Inflammatory macrophage (primary cell): ENCODE data around the gene CNTNAP5.

Experiments
- DNase-seq, 2 donors: peaks; one replicate each; pipeline ENCODE4 v3.0.0-alpha.2; 2020 to 2022

Gene CNTNAP5

DNA sequence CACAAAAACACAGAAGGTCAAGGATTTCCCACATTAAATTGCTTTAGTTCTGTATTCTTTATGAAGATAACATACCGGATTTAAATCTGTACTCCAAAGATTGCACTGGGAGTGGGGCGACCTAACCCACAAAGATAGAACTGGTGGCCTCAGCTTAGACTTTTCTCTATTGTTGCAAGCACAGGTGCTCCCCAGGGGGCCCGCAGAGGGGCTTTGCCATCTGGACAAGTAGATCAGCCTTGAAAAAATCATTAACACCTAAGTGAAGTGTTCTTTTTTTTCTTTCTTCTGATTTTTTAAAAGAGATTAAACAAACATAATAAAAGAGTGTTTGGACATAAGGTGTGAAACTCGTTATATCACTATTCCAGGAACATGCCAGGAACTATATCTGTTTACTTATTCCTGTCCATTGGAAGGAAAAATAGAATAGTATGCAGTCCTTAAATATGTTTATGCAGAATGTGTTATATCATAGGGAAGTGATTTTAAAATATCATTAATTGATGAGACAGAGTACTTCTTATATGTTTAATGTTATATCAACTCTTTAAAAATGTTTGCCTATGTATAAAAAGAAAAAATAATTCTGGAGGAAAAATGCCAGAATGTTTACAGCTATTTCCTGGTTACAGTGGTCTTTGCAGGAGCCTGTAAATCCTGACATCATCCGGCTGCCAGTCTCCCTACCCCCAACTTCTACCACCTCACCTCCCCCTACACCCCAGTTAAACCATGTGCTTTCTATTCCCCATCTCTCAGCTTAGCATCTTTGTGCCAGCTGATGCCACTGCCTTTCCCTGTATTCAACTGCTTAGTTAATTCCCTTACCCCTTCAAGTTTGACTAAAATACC is 679.2 kb downstream of the CNTNAP5 start:
- no peak for DNase-seq

DNA sequence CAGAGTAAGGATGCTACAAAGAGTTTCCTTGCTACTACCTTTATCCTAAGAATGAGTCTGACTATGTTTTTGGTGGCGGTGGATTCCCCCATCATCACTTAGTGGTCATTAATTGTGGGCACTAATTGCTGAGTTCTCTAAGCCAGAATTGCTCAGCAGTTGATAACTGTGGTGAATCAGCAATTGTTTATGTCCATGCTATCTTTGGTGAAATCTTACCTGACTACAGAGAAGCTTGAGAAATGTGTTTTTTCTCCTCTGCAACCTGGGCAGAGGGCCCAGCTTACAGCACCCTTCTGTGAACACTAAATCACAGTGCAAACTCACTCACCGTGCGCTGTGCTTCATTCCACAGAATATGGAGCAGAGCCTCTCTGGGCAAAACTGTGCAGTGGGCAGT is 683.6 kb downstream of the CNTNAP5 start:
- DNase-seq: no peak

DNA sequence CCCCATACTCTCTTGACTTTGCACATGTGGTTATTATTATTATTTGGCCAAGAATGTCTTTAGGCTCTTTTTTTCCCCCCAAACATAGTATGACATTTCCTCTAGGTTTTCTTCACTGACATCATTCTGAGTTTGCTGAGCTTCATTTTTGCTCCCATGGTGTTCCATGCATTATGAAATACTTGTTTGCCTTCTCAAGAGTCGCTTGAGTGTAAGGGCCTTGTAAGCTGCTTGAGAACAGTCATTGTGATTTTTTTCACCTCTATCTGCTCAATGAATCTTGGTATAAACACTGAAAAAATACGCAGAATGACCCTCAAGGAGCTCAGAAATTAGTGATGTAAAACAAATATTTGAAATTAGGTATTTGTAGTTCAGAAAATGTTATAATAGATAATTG is 688.9 kb downstream of the CNTNAP5 start:
- no peak for DNase-seq

DNA sequence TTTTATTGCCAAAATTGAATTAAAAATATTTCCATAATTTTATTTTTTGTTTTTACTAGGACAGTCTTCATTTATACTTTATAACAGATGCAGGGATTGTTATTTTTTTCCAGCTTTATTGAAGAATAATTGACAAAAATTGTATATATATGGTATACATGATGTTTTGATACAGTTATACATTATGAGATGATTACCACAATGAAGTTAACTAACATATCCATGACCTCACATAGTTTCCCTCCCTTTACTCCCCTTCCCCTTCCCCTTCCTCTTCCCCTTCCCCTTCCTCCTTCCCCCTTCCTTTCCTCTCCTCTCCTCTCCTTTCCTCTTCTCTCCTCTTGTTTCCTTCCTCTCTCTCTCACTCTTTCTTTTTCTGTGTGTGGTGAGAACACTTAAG is 700.1 kb downstream of the CNTNAP5 start:
- DNase-seq: no peak

DNA sequence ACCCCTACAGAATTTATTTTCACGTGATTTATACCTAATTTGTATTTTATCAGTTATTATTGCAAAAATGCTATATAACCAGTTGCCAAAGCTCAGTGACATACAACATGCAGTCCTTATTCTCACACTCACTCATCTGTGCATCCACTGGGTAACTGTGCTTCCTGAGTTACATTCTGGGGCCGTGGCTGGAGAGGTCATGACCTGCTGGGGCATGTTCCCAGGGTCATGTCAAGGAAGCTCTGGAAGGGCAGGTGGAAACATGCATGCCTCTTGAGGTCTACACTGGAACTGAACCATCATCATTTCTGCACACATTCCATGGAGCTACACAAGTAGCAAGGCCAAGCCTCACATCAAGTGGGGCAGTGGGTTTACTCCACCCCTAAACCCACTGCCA is 715.5 kb downstream of the CNTNAP5 start:
- DNase-seq: no peak

DNA sequence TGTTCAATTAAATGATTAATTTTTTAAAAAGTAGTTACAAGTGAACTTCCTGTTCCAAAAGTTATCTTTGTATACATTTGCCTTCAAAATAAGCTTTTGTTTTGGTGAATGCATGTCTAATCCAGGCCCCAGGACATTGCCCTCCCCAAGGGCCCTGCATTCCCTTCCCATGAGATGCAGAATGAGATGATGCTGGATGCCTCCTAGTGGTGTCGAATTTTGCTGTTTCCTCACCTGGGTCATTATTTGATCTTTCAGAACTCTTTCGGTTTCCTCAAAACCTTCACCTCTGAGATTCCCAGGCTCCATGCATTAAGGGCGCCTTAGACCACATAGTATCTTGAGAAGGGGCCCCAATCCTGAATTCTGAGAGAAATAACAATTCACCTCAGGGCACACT is 728.8 kb downstream of the CNTNAP5 start:
- DNase-seq: no peak

DNA sequence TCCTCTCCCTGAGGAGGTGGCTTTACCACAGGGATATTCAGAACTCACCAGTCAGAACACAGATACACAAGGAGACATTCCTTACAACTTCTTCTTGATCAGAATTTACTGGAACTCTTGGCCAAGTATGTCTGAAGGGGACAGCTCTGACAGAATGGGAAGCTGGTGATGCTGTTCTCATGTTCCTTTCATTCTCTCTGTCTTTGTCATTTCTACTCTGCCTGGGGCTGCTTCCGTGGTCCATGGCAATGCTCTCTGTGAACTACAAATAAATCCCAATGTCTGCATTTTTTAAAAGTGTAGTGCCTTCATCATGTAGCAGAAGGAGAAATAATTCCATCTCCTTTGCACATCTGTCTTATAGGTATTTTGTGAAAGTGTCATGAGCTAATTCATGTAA is 730.3 kb downstream of the CNTNAP5 start:
- no peak for DNase-seq

DNA sequence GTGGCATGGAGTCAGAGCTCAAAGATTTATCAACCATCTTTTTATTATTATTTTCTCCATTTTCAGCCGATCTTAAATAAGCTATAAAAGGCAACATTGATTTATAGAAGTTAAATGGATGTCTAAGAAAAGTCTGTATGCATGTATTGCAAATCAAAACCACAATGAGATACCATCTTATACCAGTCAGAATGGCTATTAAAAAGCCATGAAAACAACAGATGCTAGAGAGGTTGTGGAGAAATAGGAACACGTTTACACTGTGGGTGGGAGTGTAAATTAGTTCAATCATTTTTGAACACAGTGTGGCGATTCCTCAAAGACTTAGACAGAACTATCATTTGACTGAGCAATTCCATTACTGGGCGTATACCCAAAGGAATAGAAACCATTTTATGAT is 731.0 kb downstream of the CNTNAP5 start:
- no peak for DNase-seq

DNA sequence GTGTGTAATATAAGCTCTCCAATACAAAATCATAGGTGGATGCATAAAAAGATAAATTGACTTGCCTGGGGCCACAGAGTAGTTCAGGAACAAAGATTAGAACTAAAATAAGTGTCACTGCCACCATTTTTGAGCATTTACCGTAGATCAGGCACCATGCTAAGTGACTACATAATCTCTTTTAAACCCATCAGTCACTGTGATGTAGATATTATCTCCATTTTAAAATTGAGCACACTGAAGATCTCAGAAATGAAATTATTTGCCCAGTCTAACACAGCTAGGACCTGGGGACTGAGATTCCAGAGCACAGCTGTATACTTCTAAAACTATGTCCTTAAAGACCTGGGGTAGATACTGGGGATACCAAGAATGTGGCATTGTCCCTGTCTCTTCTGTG is 737.3 kb downstream of the CNTNAP5 start:
- no peak for DNase-seq

DNA sequence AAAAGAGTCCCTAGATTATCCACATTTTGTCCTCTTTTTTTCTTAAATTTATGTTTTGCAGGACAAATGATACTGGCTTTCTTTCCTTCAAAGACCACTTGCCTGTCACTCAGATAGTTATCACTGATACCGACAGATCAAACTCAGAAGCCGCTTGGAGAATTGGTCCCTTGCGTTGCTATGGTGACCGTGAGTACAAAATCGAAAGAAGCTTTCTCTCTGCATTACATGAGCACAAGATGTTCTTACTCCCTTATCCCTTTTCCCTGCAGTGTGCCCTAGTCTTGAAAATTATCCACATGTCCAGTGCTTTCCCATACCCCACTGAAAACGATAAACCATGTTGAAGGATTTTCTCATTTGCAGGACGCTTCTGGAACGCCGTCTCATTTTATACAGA is 738.5 kb downstream of the CNTNAP5 start:
- DNase-seq: no peak

DNA sequence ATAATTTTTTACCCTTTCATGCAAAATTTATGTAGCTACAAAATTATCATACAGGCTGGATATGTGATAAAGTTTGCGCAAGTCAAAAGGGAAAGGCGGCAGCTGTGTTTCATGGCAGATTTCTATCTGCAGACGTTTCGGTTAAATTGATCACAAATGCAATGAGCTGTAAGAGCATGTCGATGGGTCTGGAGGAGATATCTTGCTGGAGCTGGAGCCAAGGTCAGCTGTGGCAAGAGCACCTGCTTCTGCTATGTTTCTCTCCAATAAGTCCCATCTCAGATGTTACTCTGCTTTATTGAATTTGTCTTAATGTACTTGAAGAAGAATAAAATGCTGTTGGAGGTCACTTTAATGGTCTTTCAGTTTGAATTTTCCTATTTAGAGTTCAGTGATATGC is 749.7 kb downstream of the CNTNAP5 start:
- no peak for DNase-seq

DNA sequence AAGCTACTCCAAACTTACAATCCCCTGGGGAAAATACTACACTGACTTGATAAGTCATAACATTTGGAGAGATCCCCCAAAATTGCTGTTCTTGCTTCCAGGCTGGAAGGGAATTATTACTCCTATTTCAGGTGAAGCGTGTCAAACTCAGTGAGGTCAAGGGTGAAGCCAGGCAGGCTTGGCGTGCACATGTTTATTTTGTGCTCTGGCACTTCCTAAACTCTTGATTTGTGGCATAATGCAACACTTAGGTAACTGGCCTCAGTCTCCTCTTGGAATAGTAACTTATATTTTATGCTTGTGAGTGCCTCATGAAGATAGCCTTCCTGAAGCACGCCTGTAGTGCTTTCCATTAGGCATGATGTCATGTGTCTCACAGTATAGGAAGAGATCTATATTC is 751.2 kb downstream of the CNTNAP5 start:
- no peak for DNase-seq

DNA sequence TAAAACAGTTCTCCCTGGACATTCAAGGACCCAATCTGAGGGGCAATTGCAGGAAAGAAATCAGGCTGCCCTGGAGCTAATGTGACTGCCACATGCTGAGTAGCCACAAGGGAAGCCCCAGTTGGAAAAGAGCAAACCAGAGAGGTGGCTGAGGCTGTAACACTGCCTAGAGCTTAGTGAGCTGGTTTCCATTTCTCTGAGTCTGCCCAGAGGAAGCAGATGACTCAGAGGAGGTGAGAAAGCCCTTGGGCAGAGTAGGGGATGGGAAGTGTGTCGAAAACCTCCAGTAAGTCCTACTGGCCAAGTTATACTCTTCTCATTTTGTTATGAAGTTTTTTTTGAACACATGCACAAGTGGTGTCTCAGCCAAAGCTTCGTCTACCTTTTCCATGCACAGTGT is 753.0 kb downstream of the CNTNAP5 start:
- no peak for DNase-seq

DNA sequence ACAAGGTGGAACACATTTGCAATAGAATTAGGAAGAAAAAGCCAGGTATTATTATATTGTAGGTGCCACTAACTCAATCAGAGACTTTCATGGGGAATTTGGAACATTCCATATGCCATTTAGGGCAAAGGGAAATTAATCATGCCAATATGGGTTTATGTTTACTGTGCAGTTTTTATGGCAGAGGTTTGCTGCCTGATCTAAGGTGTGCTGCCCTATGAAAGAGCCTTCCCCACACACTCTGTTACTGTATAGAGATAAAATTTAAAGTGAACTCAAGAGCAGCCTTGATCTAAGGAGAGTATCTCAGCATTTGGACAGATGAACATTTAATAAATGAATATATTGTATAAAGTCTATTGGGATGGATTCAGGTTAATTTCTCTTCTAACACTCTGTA is 771.6 kb downstream of the CNTNAP5 start:
- no peak for DNase-seq

DNA sequence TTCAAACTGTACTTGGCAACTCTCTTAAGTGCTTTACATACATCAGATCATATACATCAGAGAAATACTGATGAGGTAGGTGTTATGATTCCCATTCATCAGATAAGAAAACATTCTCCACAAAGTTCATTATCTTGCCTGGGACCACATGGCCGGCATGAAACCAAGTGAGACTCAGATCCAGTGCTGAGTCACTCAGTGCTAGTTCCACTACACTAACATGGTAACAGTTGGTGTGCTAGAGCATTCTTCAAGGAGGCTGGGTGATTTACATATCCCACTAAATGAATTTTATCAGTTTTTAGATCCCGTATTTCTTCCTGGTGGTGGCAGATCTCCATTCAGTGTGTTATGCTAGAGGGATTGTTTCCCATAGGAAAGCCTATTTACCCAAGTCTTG is 772.0 kb downstream of the CNTNAP5 start:
- DNase-seq: no peak

DNA sequence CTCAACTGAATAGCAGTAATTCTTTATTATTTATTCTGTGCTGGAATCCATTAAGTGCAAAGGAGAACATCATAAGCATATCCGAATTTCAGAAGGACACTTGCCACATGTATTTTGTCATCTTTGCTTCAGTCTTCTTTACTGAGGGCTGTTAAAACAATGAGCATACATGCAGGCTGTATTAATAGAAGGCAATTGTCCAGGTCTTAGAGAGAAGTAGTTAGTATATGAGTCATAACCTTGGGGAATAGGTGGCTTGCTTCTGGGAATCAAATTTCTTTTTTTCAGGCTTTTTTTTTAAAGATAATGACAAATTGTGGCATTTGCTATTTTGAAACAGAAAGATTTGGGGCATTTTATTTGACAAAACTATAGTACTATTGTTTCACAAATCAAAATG is 773.5 kb downstream of the CNTNAP5 start:
- no peak for DNase-seq

DNA sequence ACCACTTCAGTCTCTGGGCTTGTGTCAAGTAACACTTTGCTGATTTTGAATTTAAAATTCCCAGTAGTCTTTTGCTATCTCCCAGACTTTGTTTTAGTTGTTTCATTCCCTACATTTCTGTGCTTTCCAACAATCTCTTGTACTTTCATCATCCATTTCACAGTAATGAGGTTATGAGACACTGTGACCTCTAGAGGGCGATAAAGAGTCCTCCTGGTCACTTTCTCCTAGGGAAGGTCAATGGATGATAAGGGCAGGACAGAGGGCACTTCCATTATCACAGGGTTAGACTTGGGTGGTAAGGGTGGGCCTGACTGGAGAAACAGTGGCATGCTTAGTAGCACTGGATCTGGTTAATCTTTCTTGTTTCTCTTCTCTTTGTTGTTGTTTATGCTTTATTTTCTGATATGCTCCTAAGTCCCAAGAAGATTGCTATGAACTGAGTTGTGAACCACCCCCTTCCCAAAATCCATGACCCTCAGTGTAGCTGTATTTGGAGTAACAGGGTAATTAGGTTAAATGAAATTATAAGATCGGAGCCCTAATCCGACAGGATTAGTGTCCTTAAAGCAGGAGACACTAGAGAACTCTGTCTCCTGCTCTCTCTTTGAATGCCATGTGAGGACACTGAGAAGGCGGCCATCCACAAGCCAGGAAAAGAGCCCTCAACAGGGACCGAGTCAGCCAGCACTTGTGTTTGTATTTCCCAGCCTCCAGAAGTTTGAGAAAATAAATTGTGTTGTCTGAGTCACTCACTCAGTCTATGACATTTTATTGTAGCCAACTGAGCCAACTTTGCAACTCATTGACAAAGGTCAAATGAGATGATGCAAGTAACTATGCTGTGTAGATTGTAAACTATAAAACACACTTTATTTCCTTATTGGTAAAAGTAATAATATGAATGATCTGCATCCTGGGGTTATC is 779.2 kb downstream of the CNTNAP5 start:
- DNase-seq: peak; percentile 18 to 40

DNA sequence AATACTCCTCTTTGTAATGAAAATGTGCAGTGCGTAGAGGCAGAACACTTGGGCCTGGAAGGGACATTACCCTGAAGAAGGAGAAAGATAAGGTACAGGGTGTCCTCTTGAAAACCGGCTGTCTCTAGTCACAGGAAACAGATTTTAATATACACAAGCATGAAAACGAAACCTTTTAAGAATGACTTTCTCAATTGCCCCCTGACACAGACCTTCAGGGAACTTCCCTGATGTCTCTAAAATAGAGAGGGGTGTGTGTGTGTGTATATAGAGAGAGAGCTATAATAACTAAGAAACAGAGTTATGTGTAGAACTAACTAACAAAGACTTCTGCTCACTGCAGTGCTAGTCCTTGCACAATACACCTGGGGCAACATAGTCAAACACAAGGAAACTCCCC is 780.0 kb downstream of the CNTNAP5 start:
- DNase-seq: no peak

DNA sequence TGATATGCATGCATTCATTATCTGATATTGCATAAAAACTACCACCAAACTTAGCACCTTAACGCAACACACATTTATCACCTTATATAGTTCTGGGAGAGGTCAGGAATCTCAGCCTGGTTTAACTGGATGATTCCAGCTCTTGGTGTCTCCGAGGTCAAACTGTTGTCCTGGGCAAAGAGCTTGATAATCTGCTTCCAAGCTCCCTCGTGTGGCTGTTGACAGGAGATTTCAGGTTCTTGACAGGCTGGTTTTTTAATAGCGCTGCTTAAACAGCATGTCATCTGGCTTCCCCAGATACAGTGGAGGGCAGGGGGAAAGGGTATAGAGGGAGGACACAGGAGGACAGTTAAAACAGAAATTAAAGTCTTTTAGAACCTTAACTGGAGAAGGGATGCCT is 785.0 kb downstream of the CNTNAP5 start:
- DNase-seq: no peak

DNA sequence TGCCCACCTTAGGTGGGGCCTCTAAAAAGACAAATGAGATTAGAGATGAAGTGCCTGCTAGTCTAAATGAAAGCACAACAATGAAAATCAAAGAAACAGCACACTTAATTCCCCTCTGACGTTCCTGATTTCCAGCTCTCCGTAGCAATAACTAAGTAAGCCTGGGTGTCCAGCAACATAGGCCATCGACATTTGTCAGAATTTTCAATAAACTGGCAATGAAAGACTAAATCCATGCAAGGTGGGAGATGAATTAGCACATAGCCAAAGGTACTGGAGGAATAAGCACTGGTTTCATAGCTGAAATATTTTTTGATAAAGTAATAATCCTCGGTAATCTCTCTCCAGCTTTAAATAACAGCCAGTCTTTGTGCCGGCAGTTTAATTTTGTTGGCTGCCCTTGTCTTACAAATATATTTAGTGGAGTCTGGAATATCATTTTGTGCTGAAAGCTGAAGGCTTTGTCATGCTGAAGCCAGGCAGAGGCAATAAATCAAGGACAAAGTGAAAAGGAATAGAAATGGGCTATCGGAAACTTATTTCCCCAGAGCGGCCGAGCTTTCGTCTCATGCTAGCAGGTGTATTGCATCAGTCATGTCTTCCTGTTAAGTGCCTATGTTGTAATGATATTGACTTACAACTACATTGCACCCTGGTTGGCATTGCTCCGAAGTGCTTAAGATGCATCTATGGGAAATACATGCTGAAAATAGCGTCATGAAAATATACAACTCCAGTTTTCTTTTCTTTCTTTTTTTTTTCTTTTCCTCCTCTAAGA is 790.1 kb downstream of the CNTNAP5 start:
- DNase-seq: no peak

DNA sequence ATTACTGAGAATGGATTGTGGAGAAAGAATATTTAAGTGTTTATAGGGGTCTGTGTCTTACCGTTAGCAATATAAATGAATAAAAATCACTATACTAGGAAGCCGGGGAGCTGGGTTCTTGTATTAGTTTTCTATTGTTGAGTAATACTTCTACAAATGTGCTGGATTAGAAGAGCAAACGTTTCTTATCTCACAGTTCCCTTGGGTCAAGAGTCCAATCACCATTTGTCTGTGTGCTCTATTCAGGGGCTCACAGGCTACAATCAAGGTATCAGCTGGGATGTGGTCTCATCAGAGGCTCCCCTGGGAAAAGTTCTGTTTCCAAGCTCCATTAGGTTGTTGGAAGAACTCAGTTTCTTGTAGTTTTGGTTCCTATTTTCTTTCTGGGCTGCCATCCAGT is 790.9 kb downstream of the CNTNAP5 start:
- DNase-seq: no peak

DNA sequence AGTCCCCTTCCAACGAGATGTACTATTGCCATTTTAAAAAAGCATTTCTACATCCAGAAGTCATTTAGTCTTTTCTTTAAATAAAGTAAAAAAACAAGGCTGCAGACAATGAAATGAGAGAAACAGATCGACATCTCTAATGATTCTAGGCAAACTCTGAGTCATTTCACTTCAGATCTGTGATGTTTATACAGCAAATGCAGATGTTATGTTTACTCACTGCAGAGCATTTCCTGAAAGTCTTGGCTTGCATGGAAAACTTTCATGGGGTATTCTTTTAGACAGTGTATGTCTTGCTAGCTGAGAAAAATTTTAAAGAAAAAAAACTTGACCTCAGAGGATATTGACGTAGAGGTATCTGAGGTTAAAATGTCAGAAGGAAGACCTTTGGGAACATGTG is 797.4 kb downstream of the CNTNAP5 start:
- DNase-seq: no peak

DNA sequence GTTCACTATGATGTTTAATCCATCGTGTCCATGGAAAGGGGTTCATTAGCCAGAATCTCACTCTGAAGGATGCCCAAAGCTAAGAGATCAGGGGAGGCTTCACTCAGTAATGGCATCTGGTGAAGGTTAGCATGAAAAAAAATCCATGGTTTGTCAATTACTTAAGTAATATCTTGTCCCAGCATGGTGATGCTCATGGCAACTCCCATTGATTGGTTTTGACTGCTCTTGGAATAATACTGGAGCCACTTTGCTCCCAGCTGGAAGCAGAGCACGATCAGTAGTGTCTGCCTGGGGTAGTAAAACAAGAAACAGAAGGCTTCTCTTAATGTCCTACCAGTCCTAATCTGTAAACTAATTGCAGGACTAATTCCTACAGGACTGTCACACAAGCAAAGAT is 799.4 kb downstream of the CNTNAP5 start:
- DNase-seq: no peak
